ENCODE measurements around the gene RASGEF1B. TPM values are rescaled to one million over a fixed set of nuclear protein-coding genes. Genes with fewer than 3 reads are reported as not detected.

RASGEF1B gene
- total RNA-seq, 1 experiment from 2014 or later: 7.5 TPM

DNA sequence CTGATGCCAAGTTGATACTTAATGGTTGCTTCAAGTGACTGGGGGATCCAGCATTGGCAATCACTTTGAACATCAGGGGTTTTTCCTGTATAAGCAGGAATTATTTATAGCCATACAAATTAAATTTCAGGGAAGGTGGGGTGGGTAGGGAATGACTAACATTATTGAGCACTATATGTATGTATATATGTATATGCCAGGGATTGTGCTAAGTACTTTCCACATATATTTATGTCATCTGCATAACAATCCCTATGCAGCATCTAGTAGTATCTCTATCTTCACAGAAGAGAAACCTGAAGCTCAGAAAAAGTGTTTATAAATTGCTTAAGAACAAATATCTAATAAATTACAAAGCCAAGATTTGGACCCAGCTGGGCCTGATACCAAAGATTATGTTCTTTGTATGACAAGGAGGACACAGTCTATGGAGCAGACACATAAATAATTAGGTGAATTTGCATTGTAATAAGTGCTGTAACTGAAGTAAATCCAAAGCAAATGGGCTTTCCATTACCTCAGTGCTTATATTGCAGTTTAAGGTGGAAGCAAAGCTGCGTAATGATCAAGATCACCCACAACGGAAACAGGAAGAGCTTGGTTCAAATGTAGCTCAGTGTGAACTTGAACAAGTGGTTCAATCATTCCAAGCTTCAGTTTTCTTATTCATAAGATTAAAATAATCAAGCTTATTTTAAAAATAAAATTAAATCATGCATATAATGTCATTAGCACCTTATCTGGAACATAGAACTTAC, 18.9 kb upstream of the RASGEF1B start:
- Histone ChIP-seq H2AFZ (ENCODE audit: low read length) (no peak overlapping the region), H3K27me3 (ENCODE audit: insufficient read depth, low read length) (no peaks in the 10 kb centered on the region)
- no peak overlapping the region for H3K27ac Mint-ChIP-seq

More for the DNA sequence above, 18.9 kb upstream of the RASGEF1B start:
- Histone ChIP-seq H2BK12ac (ENCODE audit: insufficient read length, low read depth, low read length) (no peak overlapping the region), H3K23me2 (ENCODE audit: insufficient read length, low read depth, low read length, poor library complexity, severe bottlenecking) (no peaks in the 10 kb centered on the region), H3K79me1 (ENCODE audit: insufficient read depth, low read depth, low read length, poor library complexity, severe bottlenecking) (no peaks in the 10 kb centered on the region), H3K9ac (ENCODE audit: extremely low read depth, insufficient read length, low read length) (no peak overlapping the region), H3K27ac (ENCODE audit: insufficient read length, low read depth, low read length) (no peak overlapping the region), H3K4me1 (ENCODE audit: insufficient read depth, low read length) (no peaks in the 10 kb centered on the region), H2BK15ac (ENCODE audit: low read depth, low read length) (no peak overlapping the region), H4K91ac (ENCODE audit: insufficient read length, low read depth, low read length) (no peak overlapping the region), H2AK5ac (ENCODE audit: insufficient read length, low read length) (no peak overlapping the region), H4K5ac (ENCODE audit: insufficient read length, low read depth, low read length) (no peak overlapping the region), H3K9me3 (ENCODE audit: control insufficient read depth, low read depth, low read length) (no peaks in the 10 kb centered on the region), H2BK120ac (ENCODE audit: low read depth, low read length, poor library complexity, severe bottlenecking) (no peak overlapping the region), H2BK20ac (ENCODE audit: low read depth, low read length, poor library complexity, severe bottlenecking) (no peak overlapping the region), H3K14ac (ENCODE audit: insufficient read depth, low read length) (no peak overlapping the region), H3K56ac (ENCODE audit: insufficient read length, low read depth, low read length) (no peak overlapping the region), H4K8ac (replicated peaks; ENCODE audit: insufficient read length, low read depth, low read length) (no peak overlapping the region), H3K4ac (ENCODE audit: low read depth, low read length) (no peak overlapping the region), H3K18ac (ENCODE audit: insufficient read length, low read depth, low read length) (no peak overlapping the region), H2BK5ac (ENCODE audit: insufficient read length, low read length) (no peak overlapping the region), H4K20me1 (ENCODE audit: control insufficient read depth, insufficient read depth, insufficient read length) (no peaks in the 10 kb centered on the region), H3K23ac (ENCODE audit: insufficient read length, low read depth, low read length) (no peak overlapping the region), H3K79me2 (ENCODE audit: insufficient read depth, low read length) (no peaks in the 10 kb centered on the region), H3T11ph (ENCODE audit: low read length) (no peak overlapping the region), H3K4me2 (ENCODE audit: insufficient read depth, insufficient read length, low read length) (no peak overlapping the region)
- Mint-ChIP-seq H3K4me3 (no peak overlapping the region), H3K27me3 (ENCODE audit: low read depth) (no peaks in the 10 kb centered on the region), H3K36me3 (ENCODE audit: insufficient read depth in 1 of 3, low read depth in 3 of 3) (peaks cover 4 to 16% (median 5%) of the 10 kb centered on the region in 3 experiments), H3K9me3 (peaks cover 12 to 13% of the 10 kb centered on the region in 2 experiments), H3K4me1 (peaks cover 17 to 22% of the 10 kb centered on the region in 2 experiments)
- no CpG with 5 or more reads among the region's 2 CpGs for WGBS (ENCODE audit: extremely low coverage, insufficient read length, low lambda C conversion rate)
- TF ChIP-seq, protein P1, sequence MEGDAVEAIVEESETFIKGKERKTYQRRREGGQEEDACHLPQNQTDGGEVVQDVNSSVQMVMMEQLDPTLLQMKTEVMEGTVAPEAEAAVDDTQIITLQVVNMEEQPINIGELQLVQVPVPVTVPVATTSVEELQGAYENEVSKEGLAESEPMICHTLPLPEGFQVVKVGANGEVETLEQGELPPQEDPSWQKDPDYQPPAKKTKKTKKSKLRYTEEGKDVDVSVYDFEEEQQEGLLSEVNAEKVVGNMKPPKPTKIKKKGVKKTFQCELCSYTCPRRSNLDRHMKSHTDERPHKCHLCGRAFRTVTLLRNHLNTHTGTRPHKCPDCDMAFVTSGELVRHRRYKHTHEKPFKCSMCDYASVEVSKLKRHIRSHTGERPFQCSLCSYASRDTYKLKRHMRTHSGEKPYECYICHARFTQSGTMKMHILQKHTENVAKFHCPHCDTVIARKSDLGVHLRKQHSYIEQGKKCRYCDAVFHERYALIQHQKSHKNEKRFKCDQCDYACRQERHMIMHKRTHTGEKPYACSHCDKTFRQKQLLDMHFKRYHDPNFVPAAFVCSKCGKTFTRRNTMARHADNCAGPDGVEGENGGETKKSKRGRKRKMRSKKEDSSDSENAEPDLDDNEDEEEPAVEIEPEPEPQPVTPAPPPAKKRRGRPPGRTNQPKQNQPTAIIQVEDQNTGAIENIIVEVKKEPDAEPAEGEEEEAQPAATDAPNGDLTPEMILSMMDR (conservative IDR thresholded peaks at IDR 0.05): no peak
- DNase-seq: no peak

All from H9 (cell line).